DND-41 (cell line): ENCODE measurements around the gene FOXD4L1.
"Not testable (repeated sequence)": the region's sequence is repeated elsewhere in the genome, so short reads cannot be mapped to it uniquely, and the experiment has no call there.

Experiments
- ATAC-seq: fragments of 200-7000 bp; cut with Tn5 transposase; 3 replicates; pipeline ENCODE4 v1.9.1; 2021; ENCODE audit warnings: low read depth; ENCODE audit not compliant: insufficient read depth
- DNase-seq: peaks from one replicate; pipeline ENCODE4 v3.0.0-alpha.2; 2020
- H2AFZ ChIP-seq: 2 replicates; pipeline ENCODE4 v1.6.0; 2012; ENCODE audit warnings: low read depth, low read length
- H3K27ac ChIP-seq: 2 replicates; pipeline ENCODE4 v1.5.1; 2012; ENCODE audit warnings: low read length, inconsistent platforms
- H3K27me3 ChIP-seq: fragments of 200-600 bp; sonication (generic); 2 replicates; pipeline ENCODE4 v1.6.0; 2012; ENCODE audit warnings: low read length, mild to moderate bottlenecking, inconsistent platforms; ENCODE audit not compliant: insufficient read depth, poor library complexity
- H3K36me3 ChIP-seq: 2 replicates; pipeline ENCODE4 v1.5.1; 2012; ENCODE audit warnings: low read length, inconsistent platforms; ENCODE audit not compliant: insufficient read depth
- H3K4me1 ChIP-seq: 2 replicates; pipeline ENCODE4 v1.5.1; 2012; ENCODE audit warnings: mild to moderate bottlenecking, low read length; ENCODE audit not compliant: insufficient read depth
- H3K4me2 ChIP-seq: 2 replicates; pipeline ENCODE4 v1.6.0; 2012; ENCODE audit warnings: mild to moderate bottlenecking, moderate library complexity, low read length, inconsistent platforms; ENCODE audit not compliant: insufficient read depth
- H3K4me3 ChIP-seq, 2 experiments: fragments of 200-600 bp in 1 of 2; shearing (Covaris generic) in 1 of 2; 2 replicates each; pipeline ENCODE4 v1.5.1; 2012 to 2016; ENCODE audit warnings: inconsistent platforms in 2 of 2, low read length in 2 of 2, mild to moderate bottlenecking in 2 of 2, low read depth in 1 of 2, moderate library complexity in 1 of 2
- H3K79me2 ChIP-seq: 2 replicates; pipeline ENCODE4 v1.6.0; 2012; ENCODE audit warnings: low read length, inconsistent platforms; ENCODE audit not compliant: insufficient read depth
- H3K9ac ChIP-seq: 2 replicates; pipeline ENCODE4 v1.6.0; 2012; ENCODE audit warnings: low read depth, mild to moderate bottlenecking, inconsistent platforms, low read length, moderate library complexity
- H3K9me3 ChIP-seq: 2 replicates; pipeline ENCODE4 v1.5.1; 2012; ENCODE audit warnings: low read length, moderate library complexity, mild to moderate bottlenecking, inconsistent platforms; ENCODE audit not compliant: insufficient read depth, severe bottlenecking
- H4K20me1 ChIP-seq: 2 replicates; pipeline ENCODE4 v1.6.0; 2012; ENCODE audit warnings: low read length; ENCODE audit not compliant: insufficient read depth
- EZH2 ChIP-seq: IDR thresholded peaks from 3 replicates; pipeline ENCODE4 v1.6.1; 2012; ENCODE audit warnings: borderline replicate concordance, low read depth, mild to moderate bottlenecking, moderate library complexity, low read length, inconsistent platforms; ENCODE audit not compliant: severe bottlenecking

Gene FOXD4L1

DNA sequence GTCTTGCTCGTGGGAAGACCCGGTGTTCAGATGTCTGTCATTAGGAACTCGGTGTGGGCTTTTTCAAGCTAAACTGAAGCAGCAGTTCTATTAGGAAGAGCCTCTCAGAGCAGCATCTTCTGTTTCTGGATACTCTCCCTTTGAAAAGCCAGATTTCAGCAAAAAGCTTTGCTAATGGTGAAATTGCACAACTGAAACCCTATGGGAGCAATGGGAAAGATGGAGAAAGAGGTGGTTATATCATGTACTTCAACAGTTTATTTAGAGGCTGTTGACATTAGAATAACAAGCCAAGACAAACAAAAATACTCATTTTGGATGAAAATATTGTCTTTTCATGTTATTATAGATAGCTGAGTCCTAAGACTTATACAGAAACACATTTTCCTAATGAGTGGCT lies 30.4 kb downstream of the FOXD4L1 start:
- H2AFZ ChIP-seq, H3K9me3 ChIP-seq, H3K4me1 ChIP-seq, H3K27me3 ChIP-seq, H3K27ac ChIP-seq, H3K9ac ChIP-seq, ATAC-seq, H3K79me2 ChIP-seq, H3K36me3 ChIP-seq, H3K4me2 ChIP-seq, H4K20me1 ChIP-seq, H3K4me3 ChIP-seq, DNase-seq: not testable (repeated sequence)

- H4K20me1 ChIP-seq, H3K27me3 ChIP-seq, H3K4me3 ChIP-seq, H3K36me3 ChIP-seq, H3K79me2 ChIP-seq, DNase-seq, ATAC-seq, H2AFZ ChIP-seq, H3K9ac ChIP-seq, H3K4me1 ChIP-seq, H3K27ac ChIP-seq, H3K4me2 ChIP-seq, H3K9me3 ChIP-seq: not testable (repeated sequence)
These were observed 34.5 kb downstream of the FOXD4L1 start for GRCh38 chr2:113532991-113533390.

DNA sequence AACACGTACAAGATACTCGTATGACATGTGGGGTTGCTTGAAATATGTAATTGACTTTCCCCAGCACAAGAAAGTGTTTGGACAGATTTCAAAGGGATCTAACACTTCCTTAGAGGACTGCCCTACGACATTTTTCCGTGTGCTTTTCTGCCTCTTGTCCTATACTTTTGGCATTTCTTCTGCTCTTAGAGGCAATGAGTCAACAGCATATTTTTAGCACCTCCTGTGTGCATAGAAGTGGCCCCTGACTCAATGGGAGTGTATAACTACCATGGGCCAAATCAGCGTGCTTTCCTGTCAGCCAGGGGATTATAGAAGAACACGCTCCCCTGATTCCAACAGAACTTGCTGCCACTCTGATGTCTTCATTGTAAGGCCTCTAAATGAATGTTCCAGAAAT lies 38.1 kb downstream of the FOXD4L1 start:
- H3K9me3 ChIP-seq, H3K36me3 ChIP-seq, ATAC-seq, DNase-seq, H2AFZ ChIP-seq, H3K9ac ChIP-seq, H3K4me2 ChIP-seq, H3K79me2 ChIP-seq, H4K20me1 ChIP-seq, H3K4me3 ChIP-seq, H3K27me3 ChIP-seq, H3K27ac ChIP-seq, H3K4me1 ChIP-seq: not testable (repeated sequence)

GRCh38 chr2:113540834-113541203 lies 42.4 kb downstream of the FOXD4L1 start:
- H3K27me3 ChIP-seq = peaks cover 11% of the 10 kb centered on the region
- not testable (repeated sequence) for DNase-seq, H3K36me3 ChIP-seq, H3K79me2 ChIP-seq, H3K9ac ChIP-seq, H3K4me1 ChIP-seq, H4K20me1 ChIP-seq, H2AFZ ChIP-seq, H3K27ac ChIP-seq, H3K9me3 ChIP-seq, ATAC-seq
- H3K4me3 ChIP-seq = 0 out of 4 replicates have a peak overlapping the region, but pooled peaks of 1 of the 2 experiments have one; percentile 61
- peak overlapping the region; percentile 76; the same call in 1 of the 2 replicates for H3K4me2 ChIP-seq

- DNase-seq (peak; percentile 48), ATAC-seq (peak; percentile 84)
- H3K4me1 ChIP-seq, H3K36me3 ChIP-seq, H3K9me3 ChIP-seq, H3K79me2 ChIP-seq, H3K27ac ChIP-seq, H4K20me1 ChIP-seq: not testable (repeated sequence)
- peak overlapping the region; percentile 57 for H3K9ac ChIP-seq
- peaks cover 11% of the 10 kb centered on the region for H3K27me3 ChIP-seq
- H2AFZ ChIP-seq = peak overlapping the region; percentile 67
- TF ChIP-seq EZH2 = peak; percentile 41
- peak overlapping the region; percentile 29 to 61; a peak in 3 of 4 replicates for H3K4me3 ChIP-seq
- H3K4me2 ChIP-seq = peak overlapping the region; percentile 76
These were observed 42.9 kb downstream of the FOXD4L1 start for GRCh38 chr2:113541204-113541975.

- not testable (repeated sequence) for H3K9me3 ChIP-seq, DNase-seq, H3K27ac ChIP-seq, H3K79me2 ChIP-seq, H4K20me1 ChIP-seq, H3K4me1 ChIP-seq, H3K36me3 ChIP-seq
- Histone ChIP-seq H3K4me2 (peak overlapping the region; percentile 76), H3K4me3 (peak overlapping the region in 1 of 2 experiments; percentile 61; a peak in 2 of 4 replicates), H2AFZ (peak overlapping the region; percentile 26; the same call in 1 of the 2 replicates), H3K27me3 (peaks cover 11% of the 10 kb centered on the region), H3K9ac (peak overlapping the region; percentile 57; the same call in 1 of the 2 replicates)
- peak; percentile 16; the same call in 1 of the 3 replicates for ATAC-seq
These were observed 43.6 kb downstream of the FOXD4L1 start for GRCh38 chr2:113541976-113542485.

DNA sequence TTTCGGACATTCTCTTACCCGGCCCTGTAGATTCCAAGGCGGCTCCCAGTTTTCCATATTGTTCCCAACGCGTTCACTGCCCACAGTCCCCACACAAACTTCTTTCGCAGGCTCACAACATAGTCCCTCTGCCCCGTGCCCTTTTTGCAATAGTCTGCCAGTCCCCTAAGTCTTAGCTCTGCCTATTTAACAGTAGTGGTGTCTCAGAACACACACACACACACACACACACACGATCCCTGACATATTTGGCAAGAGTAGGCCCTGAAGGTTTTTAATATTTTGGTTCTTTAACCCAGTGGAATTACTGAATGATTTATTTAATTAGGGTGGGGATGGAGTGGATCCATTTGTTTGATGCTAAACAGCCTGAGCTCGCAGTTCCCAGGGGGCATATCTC lies 44.1 kb downstream of the FOXD4L1 start:
- H3K4me2 ChIP-seq, H3K79me2 ChIP-seq, H3K9ac ChIP-seq, ATAC-seq, H2AFZ ChIP-seq, H3K4me3 ChIP-seq, DNase-seq, H3K4me1 ChIP-seq, H3K9me3 ChIP-seq, H3K27ac ChIP-seq, H3K36me3 ChIP-seq, H4K20me1 ChIP-seq: not testable (repeated sequence)
- H3K27me3 ChIP-seq = peaks cover 11% of the 10 kb centered on the region
